ENCODE measurements around the gene CCL16. TPM values are rescaled to one million over a fixed set of nuclear protein-coding genes. Genes with fewer than 3 reads are reported as not detected.
"Not testable (repeated sequence)": the region's sequence is repeated elsewhere in the genome, so short reads cannot be mapped to it uniquely, and the experiment has no call there.

Gene CCL16
- total RNA-seq (2014; rRNA removed; shearing (Covaris generic)): not detected in 2 replicates

- DNase-seq (ENCODE audit: low read depth): no peak
These were observed at the start of gene CCL16 for GRCh38 chr17:35981246-35981645. TSS of gene CCL16 (minus strand) at chr17:35981497. CDS start at chr17:35981420, 77 bp downstream.

GRCh38 chr17:36030956-36031355 is 49.7 kb upstream of the CCL16 start:
- DNase-seq (ENCODE audit: low read depth): no peak

- DNase-seq (ENCODE audit: low read depth): peak; percentile 9
These were observed 46.5 kb upstream of the CCL16 start for GRCh38 chr17:36027761-36028160.

- no peak for DNase-seq (ENCODE audit: low read depth)
These were observed 43.0 kb upstream of the CCL16 start for GRCh38 chr17:36024106-36024869.

- no peak for DNase-seq (ENCODE audit: low read depth)
These were observed 38.1 kb upstream of the CCL16 start for GRCh38 chr17:36019423-36019822.

GRCh38 chr17:36017799-36018198 is 36.5 kb upstream of the CCL16 start, which contains the start of gene CCL23:
TSS of gene CCL23 (minus strand) at chr17:36017972. CDS start at chr17:36017897, 75 bp downstream.
- no peak for DNase-seq (ENCODE audit: low read depth)

GRCh38 chr17:36016555-36016954 is 35.3 kb upstream of the CCL16 start:
- no peak for DNase-seq (ENCODE audit: low read depth)

GRCh38 chr17:36015895-36016294 is 34.6 kb upstream of the CCL16 start:
- not testable (repeated sequence) for DNase-seq (ENCODE audit: low read depth)

GRCh38 chr17:36014946-36015345 is 33.6 kb upstream of the CCL16 start:
- no peak for DNase-seq (ENCODE audit: low read depth)

- DNase-seq (ENCODE audit: low read depth): no peak
These were observed 29.9 kb upstream of the CCL16 start for GRCh38 chr17:36011201-36011600.

GRCh38 chr17:36008998-36009665 is 27.8 kb upstream of the CCL16 start:
- DNase-seq (ENCODE audit: low read depth): peak; percentile 8

- DNase-seq (ENCODE audit: low read depth): no peak
These were observed 23.4 kb upstream of the CCL16 start for GRCh38 chr17:36004594-36005108.

GRCh38 chr17:36002631-36003030 is 21.3 kb upstream of the CCL16 start:
- DNase-seq (ENCODE audit: low read depth): no peak

- DNase-seq (ENCODE audit: low read depth): no peak
These were observed 20.7 kb upstream of the CCL16 start for GRCh38 chr17:36001862-36002603.

GRCh38 chr17:36001110-36001771 is 19.9 kb upstream of the CCL16 start, which contains the start of gene CCL15:
TSS of gene CCL15 (minus strand) at chr17:36001553. CDS start at chr17:36001492, 61 bp downstream.
- no peak for DNase-seq (ENCODE audit: low read depth)

- DNase-seq (ENCODE audit: low read depth): no peak
These were observed 19.4 kb upstream of the CCL16 start for GRCh38 chr17:36000732-36001109.

GRCh38 chr17:35998756-35999155 is 17.5 kb upstream of the CCL16 start:
- no peak for DNase-seq (ENCODE audit: low read depth)

GRCh38 chr17:35998018-35998545 is 16.8 kb upstream of the CCL16 start:
- no peak for DNase-seq (ENCODE audit: low read depth)

- DNase-seq (ENCODE audit: low read depth): not testable (repeated sequence)
These were observed 14.0 kb upstream of the CCL16 start for GRCh38 chr17:35995346-35995745.

GRCh38 chr17:35991075-35991474 is 9.8 kb upstream of the CCL16 start:
- DNase-seq (ENCODE audit: low read depth): no peak

GRCh38 chr17:35988164-35988563 is 6.9 kb upstream of the CCL16 start:
- no peak for DNase-seq (ENCODE audit: low read depth)

Measured in RPMI7951 (cell line).